NCI-H748 (cell line): ENCODE data around the gene ACYP2.
"Not testable (repeated sequence)": the region's sequence is repeated elsewhere in the genome, so short reads cannot be mapped to it uniquely, and the experiment has no call there.

Experiments
- DNase-seq: peaks from one replicate; lab custom pipeline; 2025; ENCODE audit not compliant: unreplicated experiment; lab: John Stamatoyannopoulos, UW

Gene ACYP2

GRCh38 chr2:54097124-54097523 is 18.3 kb upstream of the ACYP2 start:
- no peak for DNase-seq

- DNase-seq, result no peak
Measured at GRCh38 chr2:54099370-54099769, 16.0 kb upstream of the ACYP2 start.

GRCh38 chr2:54099829-54100585 is 15.4 kb upstream of the ACYP2 start:
- DNase-seq, result no peak

GRCh38 chr2:54100772-54101171 is 14.6 kb upstream of the ACYP2 start:
- DNase-seq, result no peak

GRCh38 chr2:54103454-54104314 is 11.7 kb upstream of the ACYP2 start:
- peak; percentile 8 for DNase-seq

GRCh38 chr2:54106631-54107454 is 8.6 kb upstream of the ACYP2 start:
- DNase-seq, result peak; percentile 33

GRCh38 chr2:54107455-54107764 is 8.0 kb upstream of the ACYP2 start:
- DNase-seq, result no peak

GRCh38 chr2:54107903-54108615 is 7.4 kb upstream of the ACYP2 start:
- DNase-seq, result peak; percentile 13

- DNase-seq, result no peak
Measured at GRCh38 chr2:54109848-54110247, 5.6 kb upstream of the ACYP2 start.

GRCh38 chr2:54114479-54114878 is 936 bp upstream of the ACYP2 start:
- DNase-seq, result not testable (repeated sequence)

- no peak for DNase-seq
Measured at GRCh38 chr2:54114936-54115283, 505 bp upstream of the ACYP2 start.

- DNase-seq, result not testable (repeated sequence)
Measured at GRCh38 chr2:54116598-54116997, 1.2 kb downstream of the ACYP2 start.

- DNase-seq, result no peak
Measured at GRCh38 chr2:54120950-54121349, 5.5 kb downstream of the ACYP2 start.

GRCh38 chr2:54122171-54122935 is 6.9 kb downstream of the ACYP2 start:
- no peak for DNase-seq

GRCh38 chr2:54122939-54123338 is 7.5 kb downstream of the ACYP2 start:
- no peak for DNase-seq

GRCh38 chr2:54127174-54127573 is 11.8 kb downstream of the ACYP2 start:
- not testable (repeated sequence) for DNase-seq

GRCh38 chr2:54133056-54133455 is 17.6 kb downstream of the ACYP2 start:
- DNase-seq, result no peak

GRCh38 chr2:54139210-54139609 is 23.8 kb downstream of the ACYP2 start:
- DNase-seq, result no peak

GRCh38 chr2:54143780-54144179 is 28.4 kb downstream of the ACYP2 start:
- DNase-seq, result no peak

- DNase-seq, result no peak
Measured at GRCh38 chr2:54148391-54148790, 33.0 kb downstream of the ACYP2 start.
